Right lobe of liver (tissue), 6 donors: Measurements from ENCODE around the gene NOS1AP. TPM values are rescaled to one million over a fixed set of nuclear protein-coding genes. Genes with fewer than 3 reads are reported as not detected.
A peak's percentile ranks its signal among the peaks of the same experiment; 100 is the strongest.

Source experiments
- ATAC-seq, 4 donors: fragments of 200-7000 bp; cut with Tn5 transposase; one replicate each; pipeline ENCODE4 v1.9.1; 2020; ENCODE audit warnings: mild to moderate bottlenecking in 4 of 4, moderate library complexity in 4 of 4
- DNase-seq, 3 donors: peaks; one replicate each; pipeline ENCODE4 v3.0.0-alpha.2; 2020
- H3K27ac ChIP-seq, 3 donors: fragments of 200-600 bp; one replicate each; pipeline ENCODE4 v1.8.0; 2022
- H3K27me3 ChIP-seq, 2 donors: fragments of 200-600 bp; one replicate each; pipeline ENCODE4 v1.8.0; 2022
- H3K36me3 ChIP-seq, 4 donors: fragments of 200-600 bp; sonication (generic) in 1 of 4; one replicate each; pipeline versions ENCODE4 v1.5.1 to v1.8.0; 2017 to 2022; ENCODE audit warnings: control low read depth in 1 of 4
- H3K4me1 ChIP-seq, 4 donors: fragments of 200-600 bp; sonication (generic) in 1 of 4; one replicate each; pipeline versions ENCODE4 v1.5.1 to v1.8.0; 2017 to 2022; ENCODE audit warnings: control low read depth in 1 of 4
- H3K4me3 ChIP-seq, 3 donors: fragments of 200-600 bp; one replicate each; pipeline ENCODE4 v1.8.0; 2022
- H3K9me3 ChIP-seq, 4 donors: fragments of 200-600 bp; sonication (generic) in 1 of 4; one replicate each; pipeline versions ENCODE4 v1.5.1 to v1.8.0; 2017 to 2022; ENCODE audit warnings: control low read depth in 1 of 4
- POLR2A ChIP-seq: fragments of 450-650 bp; IDR thresholded peaks from one replicate; pipeline ENCODE4 v1.6.1; 2017; ENCODE audit warnings: antibody characterized with exemption, mild to moderate bottlenecking
- WGBS: methylation state at CpG from one replicate; pipeline ENCODE4 v1.1.6; 2018; ENCODE audit warnings: low coverage, low lambda C conversion rate; ENCODE audit not compliant: insufficient coverage; ENCODE audit errors: missing lambda C conversion rate; 5-methylcytosine and 5-hydroxymethylcytosine counted together
- intact Hi-C, 2 donors: fragments of 100-400 bp; cut with DNase I; formaldehyde crosslinking; loops; one replicate each; pipeline versions ENCODE4 v1.11.2 to v1.14.1; 2022
- total RNA-seq, 6 experiments: library from RNA; depleted of rRNA in 2 of 6; stranded (reverse); fragments of >200 nt in 2 of 6; fragmentation: NEBNext Ultra II Directional in 3 of 6; extraction: Animal tissue kit (Norgen Biotek cat#: 25700) in 3 of 6; gene quantifications; one replicate each; pipeline versions ENCODE4 v1.1.0 to v1.2.4, GENCODE V29; 2016 to 2023
- TF ChIP-seq, protein P1 (sequence below), 4 donors: fragments of 200-600 bp in 3 of 4; fragments of 450-650 bp in 1 of 4; IDR thresholded peaks; one replicate each; pipeline versions ENCODE4 v1.5.1 to v1.8.0; 2016 to 2022; ENCODE audit warnings: antibody characterized with exemption in 4 of 4, mild to moderate bottlenecking in 2 of 4
- donor health status: DM: no; HTN: yes; CAD: no.
- donor health status: DM: no; HTN: no; CAD: no.
- donor health status: DM: no; HTN: no; CAD: no.
- donor health status: DM: no; HTN: yes; CAD: no.
- donor health status: DM: no; HTN: yes; CAD: no.

Gene NOS1AP
- total RNA-seq, 6 experiments from 2014 or later = 4.7 to 24.8 (median 11.6) TPM

DNA sequence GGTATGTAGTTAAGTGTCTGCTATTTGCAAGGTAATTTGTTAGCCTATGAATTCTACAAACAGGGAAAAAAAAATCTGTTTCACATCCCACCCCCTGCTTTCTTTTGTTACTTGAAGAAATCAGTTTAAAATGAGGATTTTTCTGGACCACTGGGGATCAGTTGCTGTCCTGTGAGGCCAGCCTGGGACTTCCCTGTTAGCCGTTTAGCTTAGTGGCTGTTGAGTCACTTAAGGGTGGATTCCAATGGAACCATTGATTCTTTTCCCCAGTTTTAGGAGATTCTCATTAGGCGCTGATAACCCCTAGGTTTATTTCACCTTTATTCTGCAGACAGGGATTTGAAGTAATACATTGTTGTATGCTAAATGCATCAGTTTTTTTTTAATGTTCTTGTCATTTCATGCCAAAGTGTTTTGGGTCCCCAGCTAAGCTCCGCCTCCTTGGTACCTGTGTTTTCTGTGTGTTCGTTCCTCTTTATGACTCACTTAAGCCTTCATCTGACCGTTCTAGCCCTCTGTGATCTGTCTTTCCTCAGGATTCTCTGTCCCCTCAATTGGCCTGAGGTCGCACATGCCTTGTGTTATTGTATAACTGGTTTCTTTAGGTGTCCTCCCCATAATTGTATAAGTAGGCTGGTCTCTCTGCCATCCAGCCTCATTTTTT is 59.3 kb downstream of the NOS1AP start:
- Histone ChIP-seq H3K9me3 (no peaks in the 10 kb centered on the region), H3K4me3 (no peak overlapping the region), H3K27me3 (no peaks in the 10 kb centered on the region), H3K27ac (no peak overlapping the region), H3K4me1 (peaks cover 0 to 43% (median 16%) of the 10 kb centered on the region in 4 donors), H3K36me3 (no peaks in the 10 kb centered on the region)
- no peak for ATAC-seq
- intact Hi-C loops = loop anchor here in 1 of 2 donors (10.0 kb wide), 1 partner anchor 54 kb away; no protein-coding TSS in a partner anchor
- WGBS = 82% methylated on average over 6 of the region's 6 CpGs
- TF ChIP-seq, protein P1, sequence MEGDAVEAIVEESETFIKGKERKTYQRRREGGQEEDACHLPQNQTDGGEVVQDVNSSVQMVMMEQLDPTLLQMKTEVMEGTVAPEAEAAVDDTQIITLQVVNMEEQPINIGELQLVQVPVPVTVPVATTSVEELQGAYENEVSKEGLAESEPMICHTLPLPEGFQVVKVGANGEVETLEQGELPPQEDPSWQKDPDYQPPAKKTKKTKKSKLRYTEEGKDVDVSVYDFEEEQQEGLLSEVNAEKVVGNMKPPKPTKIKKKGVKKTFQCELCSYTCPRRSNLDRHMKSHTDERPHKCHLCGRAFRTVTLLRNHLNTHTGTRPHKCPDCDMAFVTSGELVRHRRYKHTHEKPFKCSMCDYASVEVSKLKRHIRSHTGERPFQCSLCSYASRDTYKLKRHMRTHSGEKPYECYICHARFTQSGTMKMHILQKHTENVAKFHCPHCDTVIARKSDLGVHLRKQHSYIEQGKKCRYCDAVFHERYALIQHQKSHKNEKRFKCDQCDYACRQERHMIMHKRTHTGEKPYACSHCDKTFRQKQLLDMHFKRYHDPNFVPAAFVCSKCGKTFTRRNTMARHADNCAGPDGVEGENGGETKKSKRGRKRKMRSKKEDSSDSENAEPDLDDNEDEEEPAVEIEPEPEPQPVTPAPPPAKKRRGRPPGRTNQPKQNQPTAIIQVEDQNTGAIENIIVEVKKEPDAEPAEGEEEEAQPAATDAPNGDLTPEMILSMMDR (IDR thresholded peaks at IDR 0.05) = no peak
- no peak for TF ChIP-seq POLR2A
- DNase-seq = no peak

DNA sequence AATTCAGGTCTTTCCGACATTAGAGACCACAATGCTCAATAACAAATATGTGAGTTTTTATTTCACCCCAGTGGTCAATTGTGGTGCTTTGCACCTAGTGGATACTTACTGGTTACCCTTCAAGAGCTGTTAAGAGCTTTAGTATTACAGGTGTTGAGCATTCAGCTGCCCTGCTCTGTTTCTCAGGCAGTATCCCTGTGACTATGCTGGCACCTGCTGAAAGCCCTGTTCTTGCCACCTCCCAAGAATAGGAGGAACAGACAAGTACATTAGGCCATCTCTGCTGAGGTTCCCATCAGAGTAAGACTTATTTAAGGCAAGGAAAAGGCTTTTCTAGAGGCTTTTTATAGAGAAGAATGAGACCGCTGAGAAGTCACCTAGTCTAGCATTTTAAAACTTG is 60.8 kb downstream of the NOS1AP start:
- no peak for DNase-seq
- Histone ChIP-seq H3K36me3 (no peaks in the 10 kb centered on the region), H3K9me3 (no peaks in the 10 kb centered on the region), H3K27me3 (no peaks in the 10 kb centered on the region), H3K27ac (peak overlapping the region in 2 of 3 donors; percentile 75 to 84), H3K4me1 (peaks cover 0 to 51% (median 17%) of the 10 kb centered on the region in 4 donors), H3K4me3 (peak overlapping the region in 1 of 3 donors; percentile 9)
- peak in 3 of 4 donors; percentile 6 to 36 (median 34) for ATAC-seq
- intact Hi-C loops = no loop called here
- 100% methylated on average over 2 of the region's 2 CpGs for WGBS
- no peak for TF ChIP-seq POLR2A
- TF ChIP-seq, protein P1 (IDR thresholded peaks at IDR 0.05) = no peak

DNA sequence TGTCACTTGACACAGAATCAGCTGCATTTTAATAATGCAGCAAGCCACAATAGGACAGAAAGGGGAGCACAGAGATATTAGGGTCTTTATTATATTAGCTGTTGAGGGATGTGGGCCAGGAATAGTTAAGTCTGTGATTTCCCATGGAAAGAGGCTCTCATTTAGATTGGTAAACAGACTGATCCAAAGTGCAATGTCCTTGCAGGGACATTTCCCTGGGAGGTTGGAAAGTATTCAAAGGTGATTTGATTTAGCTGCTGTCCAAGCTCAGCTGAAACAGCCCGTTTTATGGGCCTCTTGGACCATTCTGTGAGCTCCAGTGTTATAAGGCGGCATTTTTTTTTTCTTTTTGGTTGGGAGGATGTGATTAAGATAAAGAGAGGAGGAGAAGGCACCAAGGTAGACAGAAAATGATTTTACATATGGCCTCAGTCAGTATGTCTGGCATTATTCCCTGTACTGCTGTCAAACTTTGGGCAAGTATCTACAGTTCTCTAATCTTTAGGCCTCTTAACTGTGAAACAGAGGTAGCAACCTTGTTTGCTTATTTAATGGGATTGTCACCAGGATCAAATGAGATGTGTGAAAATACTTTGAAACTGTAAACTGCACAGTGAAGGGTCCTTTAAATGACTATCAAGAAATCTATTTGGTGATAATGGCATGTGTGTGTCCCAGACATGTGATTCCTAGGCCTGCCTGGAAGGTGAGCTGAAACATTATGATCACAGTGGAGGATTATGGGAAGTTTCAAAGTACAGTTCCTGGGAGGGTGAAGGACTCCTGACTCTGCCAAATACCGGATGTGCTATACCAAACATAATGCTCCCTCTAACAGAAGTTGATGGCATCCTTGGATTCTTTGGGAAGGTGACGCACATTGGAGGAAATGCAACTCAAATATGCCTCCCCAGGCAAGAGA is 62.2 kb downstream of the NOS1AP start:
- ATAC-seq = peak; percentile 87 to 92 (median 88)
- 21% methylated on average over 4 of the region's 4 CpGs for WGBS
- peaks cover 0 to 59% (median 22%) of the 10 kb centered on the region in 4 donors for H3K4me1 ChIP-seq
- H3K36me3 ChIP-seq = no peaks in the 10 kb centered on the region
- peak overlapping the region in 1 of 3 donors; percentile 9 for H3K4me3 ChIP-seq
- H3K9me3 ChIP-seq = no peaks in the 10 kb centered on the region
- DNase-seq = peak in 1 of 3 donors; percentile 68
- intact Hi-C loops = no loop called here
- TF ChIP-seq, protein P1 (IDR thresholded peaks at IDR 0.05) = no peak
- TF ChIP-seq POLR2A = no peak
- H3K27me3 ChIP-seq = no peaks in the 10 kb centered on the region
- H3K27ac ChIP-seq = peak overlapping the region; percentile 65 to 84 (median 75)

DNA sequence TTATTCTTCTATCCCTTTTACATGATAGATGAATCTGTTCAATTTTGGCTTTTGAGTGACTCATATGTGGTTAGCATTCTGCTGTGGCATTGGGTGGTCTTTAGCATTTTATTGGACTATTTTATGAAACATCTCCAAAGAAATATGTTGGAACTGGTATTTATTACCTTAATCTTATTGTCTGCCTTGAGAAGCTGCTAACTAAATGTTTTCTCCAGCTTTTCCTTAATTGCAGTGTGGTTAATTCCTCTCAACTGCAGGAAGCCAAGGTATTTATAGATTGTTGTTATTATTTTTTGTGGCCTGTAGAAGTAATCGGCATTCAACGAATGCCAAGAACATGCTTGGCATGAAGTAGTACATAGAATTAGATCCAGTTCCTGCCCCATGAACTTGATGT is 64.1 kb downstream of the NOS1AP start:
- ATAC-seq = no peak
- H3K4me3 ChIP-seq = no peak overlapping the region
- 12% methylated on average over 2 of the region's 2 CpGs for WGBS
- peaks cover 0 to 70% (median 27%) of the 10 kb centered on the region in 4 donors for H3K4me1 ChIP-seq
- intact Hi-C loops = no loop called here
- H3K27me3 ChIP-seq = no peaks in the 10 kb centered on the region
- no peaks in the 10 kb centered on the region for H3K36me3 ChIP-seq
- DNase-seq = no peak
- TF ChIP-seq, protein P1 (IDR thresholded peaks at IDR 0.05) = no peak
- H3K27ac ChIP-seq = no peak overlapping the region
- no peaks in the 10 kb centered on the region for H3K9me3 ChIP-seq
